Heart right ventricle (tissue), 16 donors: ENCODE measurements around the gene TMEM150C. TPM values are rescaled to one million over a fixed set of nuclear protein-coding genes. Genes with fewer than 3 reads are reported as not detected.

Source experiments
- ATAC-seq, 8 donors: fragments of 200-7000 bp; cut with Tn5 transposase; one replicate each; pipeline ENCODE4 v1.9.1; 2020; ENCODE audit warnings: mild to moderate bottlenecking in 8 of 8, moderate library complexity in 8 of 8, moderate number of reproducible peaks in 1 of 8
- DNase-seq, 2 donors: peaks; one replicate each; pipeline ENCODE4 v3.0.0-alpha.2; 2020
- H3K27ac ChIP-seq, 10 donors: fragments of 200-600 bp; sonication (generic) in 2 of 10; one replicate each; pipeline versions ENCODE4 v1.5.0 to v1.8.0; 2020 to 2022; ENCODE audit warnings: mild to moderate bottlenecking in 3 of 10
- H3K27me3 ChIP-seq, 7 donors: fragments of 200-600 bp; one replicate each; pipeline ENCODE4 v1.8.0; 2021 to 2022; ENCODE audit warnings: mild to moderate bottlenecking in 2 of 7
- H3K36me3 ChIP-seq, 9 donors: fragments of 200-600 bp; sonication (generic) in 1 of 9; one replicate each; pipeline versions ENCODE4 v1.5.0 to v1.8.0; 2020 to 2022; ENCODE audit warnings: mild to moderate bottlenecking in 2 of 9
- H3K4me1 ChIP-seq, 9 donors: fragments of 200-600 bp; sonication (generic) in 1 of 9; one replicate each; pipeline versions ENCODE4 v1.5.0 to v1.8.0; 2020 to 2022; ENCODE audit warnings: mild to moderate bottlenecking in 4 of 9
- H3K4me3 ChIP-seq, 10 donors: fragments of 200-600 bp; sonication (generic) in 2 of 10; one replicate each; pipeline versions ENCODE4 v1.5.0 to v1.8.0; 2020 to 2022; ENCODE audit warnings: mild to moderate bottlenecking in 7 of 10, moderate library complexity in 2 of 10
- H3K9me3 ChIP-seq, 11 donors: fragments of 200-600 bp in 10 of 11; sonication (generic) in 2 of 11; one replicate each; pipeline versions ENCODE4 v1.5.0 to v1.8.0; 2013 to 2022; ENCODE audit warnings: mild to moderate bottlenecking in 2 of 11, control low read depth in 1 of 11, moderate library complexity in 1 of 11
- WGBS, 2 donors: extraction: QIAGEN DNeasy Blood & Tissue Kit; methylation state at CpG; one replicate each; pipeline ENCODE4 v1.1.7; 2013; ENCODE audit warnings: inconsistent platforms in 1 of 2; 5-methylcytosine and 5-hydroxymethylcytosine counted together
- intact Hi-C, 10 donors: fragments of 100-400 bp; cut with DNase I; formaldehyde crosslinking; loops; one replicate each; pipeline versions ENCODE4 v1.11.1 to v1.14.2; 2022
- polyA plus RNA-seq, 2 donors: library from polyadenylated mRNA; stranded (reverse); fragments of 200-250 nt; gene quantifications; one replicate each; pipeline ENCODE4 v1.2.3, GENCODE V29; 2013
- total RNA-seq, 10 donors: library from RNA; stranded (reverse); fragmentation: NEBNext Ultra II Directional in 3 of 10; extraction: Animal tissue kit (Norgen Biotek cat#: 25700) in 3 of 10; gene quantifications; one replicate each; pipeline versions ENCODE4 v1.2.1 to v1.2.4, GENCODE V29; 2021 to 2023
- TF ChIP-seq, protein P1 (sequence below), 9 donors: fragments of 200-600 bp; sonication (generic) in 2 of 9; IDR thresholded peaks; one replicate each; pipeline versions ENCODE4 v1.5.0 to v1.8.0; 2021 to 2022; ENCODE audit warnings: antibody characterized with exemption in 9 of 9, mild to moderate bottlenecking in 5 of 9, moderate library complexity in 1 of 9
- donor health status: Arrhythmogenic right ventricular cardiomyopathy.
- donor health status: ischemic (EF 13 %, LVEDD 7.1; RV severe dilation, severe dysfunction).
- donor health status: healthy with polysubstance abuse.
- donor health status: DM: no; HTN: yes; CAD: no.
- donor health status: DM: no; HTN: no; CAD: no.
- donor health status: ischemic (EF 25% LVEDD 6.9; RV normal size, moderate dysfunction).
- donor health status: ischemic (EF 25% LVEDD 5.7; RV mildly dilated, moderate dysfunction).
- donor health status: healthy.
- donor health status: DM: yes; HTN: yes; CAD: no.
- donor health status: Ischemic cardiomyopathy.
- donor health status: ischemic (EF 35%, LVEDD 5.7; RV mildly dilated, moderate dysfunction).
- donor health status: nonischemic (EF 11% LVEDD 7.7; RV severe dilation, severe dysfunction).
- donor health status: DM: yes; HTN: yes; CAD: no.
- donor health status: PGD.
- donor health status: ischemic (EF 29% LVEDD 5.4; RV normal size, mild dysfunction).
- donor health status: nonischemic (EF 23%, LVEDD 6.1; RV moderate dilation, normal function).

TMEM150C gene
- total and polyA plus RNA-seq, 12 donors = 6.5 to 22.7 (median 12.6) TPM

DNA sequence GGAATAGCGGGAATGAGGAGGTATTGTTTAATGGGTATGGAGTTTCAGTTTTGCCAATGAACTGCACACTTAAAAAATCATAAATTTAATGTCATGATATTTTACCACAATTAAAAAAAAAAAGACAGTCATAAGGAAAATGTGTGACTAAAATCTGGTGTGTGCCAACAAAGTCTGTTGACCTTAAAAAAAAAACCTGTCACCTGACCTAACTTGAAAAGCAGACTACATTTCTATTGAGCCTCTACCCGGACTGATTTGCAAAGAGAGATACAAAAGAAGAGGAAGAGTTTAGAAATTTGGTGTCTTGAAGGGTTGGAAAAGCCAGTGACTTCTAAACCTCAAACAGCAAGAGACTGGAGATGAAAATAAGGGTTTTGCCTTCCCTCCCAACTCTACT, 48.4 kb downstream of the TMEM150C start:
- no peaks in the 10 kb centered on the region for H3K27me3 ChIP-seq
- intact Hi-C loops = no loop called here
- WGBS, 2 donors = 78 to 80% methylated on average over 2 of the region's 2 CpGs
- H3K9me3 ChIP-seq = no peaks in the 10 kb centered on the region
- H3K4me1 ChIP-seq = peaks cover 0 to 30% (median 19%) of the 10 kb centered on the region in 9 donors
- H3K4me3 ChIP-seq = no peak overlapping the region
- TF ChIP-seq, protein P1, sequence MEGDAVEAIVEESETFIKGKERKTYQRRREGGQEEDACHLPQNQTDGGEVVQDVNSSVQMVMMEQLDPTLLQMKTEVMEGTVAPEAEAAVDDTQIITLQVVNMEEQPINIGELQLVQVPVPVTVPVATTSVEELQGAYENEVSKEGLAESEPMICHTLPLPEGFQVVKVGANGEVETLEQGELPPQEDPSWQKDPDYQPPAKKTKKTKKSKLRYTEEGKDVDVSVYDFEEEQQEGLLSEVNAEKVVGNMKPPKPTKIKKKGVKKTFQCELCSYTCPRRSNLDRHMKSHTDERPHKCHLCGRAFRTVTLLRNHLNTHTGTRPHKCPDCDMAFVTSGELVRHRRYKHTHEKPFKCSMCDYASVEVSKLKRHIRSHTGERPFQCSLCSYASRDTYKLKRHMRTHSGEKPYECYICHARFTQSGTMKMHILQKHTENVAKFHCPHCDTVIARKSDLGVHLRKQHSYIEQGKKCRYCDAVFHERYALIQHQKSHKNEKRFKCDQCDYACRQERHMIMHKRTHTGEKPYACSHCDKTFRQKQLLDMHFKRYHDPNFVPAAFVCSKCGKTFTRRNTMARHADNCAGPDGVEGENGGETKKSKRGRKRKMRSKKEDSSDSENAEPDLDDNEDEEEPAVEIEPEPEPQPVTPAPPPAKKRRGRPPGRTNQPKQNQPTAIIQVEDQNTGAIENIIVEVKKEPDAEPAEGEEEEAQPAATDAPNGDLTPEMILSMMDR (IDR thresholded peaks at IDR 0.05) = no peak
- DNase-seq (no peak), ATAC-seq (no peak)
- no peak overlapping the region for H3K27ac ChIP-seq
- no peaks in the 10 kb centered on the region for H3K36me3 ChIP-seq

DNA sequence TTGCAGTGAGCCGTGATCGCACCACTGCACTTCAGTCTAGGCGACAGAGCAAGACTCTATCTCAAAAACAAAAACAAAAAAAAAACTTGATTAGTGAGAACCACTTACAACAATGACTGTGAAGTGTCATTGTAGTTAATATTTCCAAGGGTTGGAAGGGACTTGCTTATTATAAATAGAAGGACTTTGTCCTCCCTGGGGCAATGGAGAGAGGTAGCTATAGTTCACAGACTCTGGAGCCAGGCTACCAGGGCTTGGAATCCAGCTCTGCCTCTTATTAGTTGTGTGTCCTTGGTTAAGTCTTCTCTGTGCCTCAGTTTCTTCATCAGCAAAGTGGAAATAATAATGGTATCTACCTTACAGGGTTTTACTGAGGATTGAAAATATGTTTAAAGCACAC, 51.6 kb downstream of the TMEM150C start:
- WGBS, 2 donors = 95 to 100% methylated on average over 3 of the region's 3 CpGs
- no peaks in the 10 kb centered on the region for H3K9me3 ChIP-seq

GRCh38 chr4:82508806-82509428, 52.9 kb downstream of the TMEM150C start:
- 53 to 58% methylated on average over 5 of the region's 5 CpGs for WGBS, 2 donors
- TF ChIP-seq, protein P1 (IDR thresholded peaks at IDR 0.05) = no peak
- intact Hi-C loops = no loop called here
- H3K9me3 ChIP-seq = no peaks in the 10 kb centered on the region
- H3K27ac ChIP-seq = no peak overlapping the region
- DNase-seq (no peak), ATAC-seq (no peak)
- H3K4me1 ChIP-seq = no peaks in the 10 kb centered on the region
- H3K36me3 ChIP-seq = peaks cover 0 to 8% (median 0%) of the 10 kb centered on the region in 9 donors
- H3K27me3 ChIP-seq = no peaks in the 10 kb centered on the region
- H3K4me3 ChIP-seq = no peak overlapping the region

More for the DNA sequence above, 51.6 kb downstream of the TMEM150C start:
- intact Hi-C loops = no loop called here
- Histone ChIP-seq H3K4me3 (no peak overlapping the region), H3K27ac (no peak overlapping the region), H3K36me3 (no peaks in the 10 kb centered on the region), H3K4me1 (peaks cover 0 to 3% (median under 1%) of the 10 kb centered on the region in 9 donors), H3K27me3 (no peaks in the 10 kb centered on the region)
- DNase-seq (no peak), ATAC-seq (no peak)
- TF ChIP-seq, protein P1 (IDR thresholded peaks at IDR 0.05) = no peak

- Histone ChIP-seq H3K9me3 (no peaks in the 10 kb centered on the region), H3K4me3 (no peak overlapping the region), H3K27ac (no peak overlapping the region), H3K27me3 (no peaks in the 10 kb centered on the region), H3K4me1 (no peaks in the 10 kb centered on the region), H3K36me3 (peaks cover 0 to 17% (median 0%) of the 10 kb centered on the region in 9 donors)
- intact Hi-C loops = no loop called here
- TF ChIP-seq, protein P1 (IDR thresholded peaks at IDR 0.05) = no peak
- ATAC-seq = no peak
- no peak for DNase-seq
These were observed 53.8 kb downstream of the TMEM150C start for GRCh38 chr4:82508011-82508410.
